Endothelial cell (in vitro differentiated cells): Measurements from ENCODE around the gene FHOD3. TPM values are rescaled to one million over a fixed set of nuclear protein-coding genes. Genes with fewer than 3 reads are reported as not detected.
A peak's percentile ranks its signal among the peaks of the same experiment; 100 is the strongest.

Experiments
- DNase-seq: peaks from one replicate; pipeline ENCODE4 v3.0.0; 2021; ENCODE audit warnings: low spot score
- H3K27ac Mint-ChIP-seq: one replicate; pipeline ENCODE4 v1.8.0; 2021; ENCODE audit warnings: mixed read lengths, inconsistent platforms; ENCODE audit not compliant: unreplicated experiment
- H3K27me3 Mint-ChIP-seq: one replicate; pipeline ENCODE4 v1.8.0; 2021; ENCODE audit warnings: mild to moderate bottlenecking, moderate library complexity, mixed read lengths, inconsistent platforms; ENCODE audit not compliant: unreplicated experiment
- H3K36me3 Mint-ChIP-seq: one replicate; pipeline ENCODE4 v1.8.0; 2021; ENCODE audit warnings: mild to moderate bottlenecking, low read depth, mixed read lengths, inconsistent platforms; ENCODE audit not compliant: unreplicated experiment
- H3K4me1 Mint-ChIP-seq: one replicate; pipeline ENCODE4 v1.8.0; 2021; ENCODE audit warnings: mild to moderate bottlenecking, mixed read lengths, inconsistent platforms; ENCODE audit not compliant: unreplicated experiment
- H3K4me3 Mint-ChIP-seq: one replicate; pipeline ENCODE4 v1.8.0; 2021; ENCODE audit warnings: mild to moderate bottlenecking, mixed read lengths, inconsistent platforms; ENCODE audit not compliant: unreplicated experiment
- H3K9me3 Mint-ChIP-seq: one replicate; pipeline ENCODE4 v1.8.0; 2021; ENCODE audit warnings: mixed read lengths, inconsistent platforms; ENCODE audit not compliant: unreplicated experiment
- total RNA-seq: library from RNA; stranded (reverse); fragmentation: NEBNext Ultra II Directional; extraction: Animal tissue kit (Norgen Biotek cat#: 25700); gene quantifications from one replicate; pipeline ENCODE4 v1.2.1, GENCODE V29; 2021; ENCODE audit not compliant: unreplicated experiment
- TF ChIP-seq, protein P1 (sequence below): fragments of 200-600 bp; sonication (generic); IDR thresholded peaks from one replicate; pipeline ENCODE4 v1.5.0; 2021; ENCODE audit warnings: antibody characterized with exemption; ENCODE audit not compliant: unreplicated experiment

The FHOD3 gene
- total RNA-seq, 1 donor from 2014 or later: 0.67 TPM

DNA sequence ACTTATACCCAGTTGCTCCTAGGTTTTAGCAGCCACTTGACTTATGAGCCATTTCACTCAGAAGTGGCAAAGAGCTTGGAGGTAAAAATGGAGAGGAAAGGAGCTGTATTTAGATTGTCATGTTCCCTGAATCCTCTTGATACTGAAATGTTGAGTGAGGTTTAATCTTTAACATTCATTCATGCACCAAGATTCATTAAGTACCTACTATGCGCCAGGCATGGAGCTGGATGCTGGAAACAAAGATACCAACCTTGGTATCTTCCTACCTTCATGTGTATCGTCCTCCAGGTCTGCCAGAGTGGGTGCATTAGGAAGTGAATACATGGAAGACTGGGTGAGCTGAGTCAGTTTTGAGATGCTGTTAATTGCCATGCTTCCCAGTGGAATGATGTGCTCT, 507.6 kb downstream of the FHOD3 start:
- H3K36me3 Mint-ChIP-seq: peaks cover 53% of the 10 kb centered on the region
- TF ChIP-seq, protein P1, sequence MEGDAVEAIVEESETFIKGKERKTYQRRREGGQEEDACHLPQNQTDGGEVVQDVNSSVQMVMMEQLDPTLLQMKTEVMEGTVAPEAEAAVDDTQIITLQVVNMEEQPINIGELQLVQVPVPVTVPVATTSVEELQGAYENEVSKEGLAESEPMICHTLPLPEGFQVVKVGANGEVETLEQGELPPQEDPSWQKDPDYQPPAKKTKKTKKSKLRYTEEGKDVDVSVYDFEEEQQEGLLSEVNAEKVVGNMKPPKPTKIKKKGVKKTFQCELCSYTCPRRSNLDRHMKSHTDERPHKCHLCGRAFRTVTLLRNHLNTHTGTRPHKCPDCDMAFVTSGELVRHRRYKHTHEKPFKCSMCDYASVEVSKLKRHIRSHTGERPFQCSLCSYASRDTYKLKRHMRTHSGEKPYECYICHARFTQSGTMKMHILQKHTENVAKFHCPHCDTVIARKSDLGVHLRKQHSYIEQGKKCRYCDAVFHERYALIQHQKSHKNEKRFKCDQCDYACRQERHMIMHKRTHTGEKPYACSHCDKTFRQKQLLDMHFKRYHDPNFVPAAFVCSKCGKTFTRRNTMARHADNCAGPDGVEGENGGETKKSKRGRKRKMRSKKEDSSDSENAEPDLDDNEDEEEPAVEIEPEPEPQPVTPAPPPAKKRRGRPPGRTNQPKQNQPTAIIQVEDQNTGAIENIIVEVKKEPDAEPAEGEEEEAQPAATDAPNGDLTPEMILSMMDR: no peak
- no peak overlapping the region for H3K27ac Mint-ChIP-seq
- H3K9me3 Mint-ChIP-seq: no peaks in the 10 kb centered on the region
- no peaks in the 10 kb centered on the region for H3K27me3 Mint-ChIP-seq
- no peak overlapping the region for H3K4me3 Mint-ChIP-seq
- H3K4me1 Mint-ChIP-seq: no peaks in the 10 kb centered on the region
- DNase-seq: no peak

DNA sequence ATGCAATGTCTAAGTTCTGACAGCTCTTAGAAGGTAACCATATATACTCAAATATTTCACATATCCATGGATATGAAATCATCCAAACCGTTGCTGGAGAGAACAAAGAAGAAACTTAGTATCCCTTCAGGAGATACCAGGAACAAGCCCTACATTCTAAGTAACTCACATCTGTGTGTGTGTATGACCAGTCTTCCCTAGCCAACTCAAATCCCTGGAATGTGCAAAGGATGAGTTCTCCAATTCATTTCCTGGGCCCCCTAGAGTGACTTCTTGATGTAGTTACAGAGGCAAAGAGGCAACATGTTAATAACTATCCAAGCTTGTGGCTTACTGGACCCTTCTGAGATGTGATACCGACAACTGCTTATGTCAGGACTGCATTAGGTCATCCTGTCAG, 511.2 kb downstream of the FHOD3 start:
- no peaks in the 10 kb centered on the region for H3K9me3 Mint-ChIP-seq
- peaks cover 41% of the 10 kb centered on the region for H3K36me3 Mint-ChIP-seq
- no peaks in the 10 kb centered on the region for H3K4me1 Mint-ChIP-seq
- H3K27me3 Mint-ChIP-seq: no peaks in the 10 kb centered on the region
- H3K4me3 Mint-ChIP-seq: no peak overlapping the region
- TF ChIP-seq, protein P1: no peak
- no peak overlapping the region for H3K27ac Mint-ChIP-seq
- DNase-seq: no peak

GRCh38 chr18:36809590-36810381, 512.3 kb downstream of the FHOD3 start:
- H3K4me3 Mint-ChIP-seq: no peak overlapping the region
- no peaks in the 10 kb centered on the region for H3K4me1 Mint-ChIP-seq
- peaks cover 37% of the 10 kb centered on the region for H3K36me3 Mint-ChIP-seq
- no peak overlapping the region for H3K27ac Mint-ChIP-seq
- no peaks in the 10 kb centered on the region for H3K27me3 Mint-ChIP-seq
- TF ChIP-seq, protein P1: peak; percentile 82
- no peaks in the 10 kb centered on the region for H3K9me3 Mint-ChIP-seq
- DNase-seq: peak; percentile 14

DNA sequence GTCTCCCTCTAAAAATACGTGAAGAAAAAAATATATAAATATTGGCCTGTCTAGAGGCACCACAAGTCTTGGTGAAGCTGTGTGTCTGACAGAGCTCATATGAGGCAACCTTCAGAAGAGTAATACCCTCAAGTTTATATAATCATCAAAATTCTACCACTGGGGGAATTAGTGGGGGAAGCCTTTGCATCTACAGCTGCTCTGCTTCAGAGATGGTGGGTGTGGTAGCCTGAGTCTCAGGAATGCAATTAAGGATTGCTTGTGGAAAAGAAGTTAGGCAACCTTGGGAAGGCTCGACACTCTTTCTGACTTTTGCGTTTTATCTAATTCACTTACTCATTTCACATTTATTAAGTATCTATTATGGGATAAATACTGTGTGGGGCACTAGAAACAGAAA, 513.9 kb downstream of the FHOD3 start:
- Mint-ChIP-seq H3K4me1 (no peaks in the 10 kb centered on the region), H3K27ac (no peak overlapping the region), H3K9me3 (no peaks in the 10 kb centered on the region), H3K36me3 (peaks cover 24% of the 10 kb centered on the region), H3K4me3 (no peak overlapping the region), H3K27me3 (no peaks in the 10 kb centered on the region)
- DNase-seq: no peak
- TF ChIP-seq, protein P1: no peak

DNA sequence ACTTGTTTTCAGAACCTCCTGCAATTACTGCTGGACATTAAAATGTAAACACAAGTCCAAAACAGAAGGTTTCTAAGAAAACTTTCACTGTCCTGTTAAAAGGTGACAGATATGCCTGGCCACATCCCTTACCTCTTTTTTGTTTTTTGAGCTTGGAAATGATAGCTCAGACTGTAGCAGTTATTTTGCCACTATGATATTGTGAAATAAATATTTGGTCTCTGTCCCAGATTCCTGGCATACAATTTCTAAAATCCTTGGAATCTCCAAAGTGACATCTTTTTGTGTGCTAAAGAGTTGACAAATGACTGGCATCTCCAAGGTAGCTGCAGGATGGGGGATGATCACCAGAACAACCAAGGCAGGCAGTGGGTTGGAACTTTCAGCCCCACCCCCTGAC, 514.4 kb downstream of the FHOD3 start:
- Mint-ChIP-seq H3K9me3 (no peaks in the 10 kb centered on the region), H3K36me3 (peaks cover 23% of the 10 kb centered on the region), H3K27ac (no peak overlapping the region), H3K4me3 (no peak overlapping the region), H3K27me3 (no peaks in the 10 kb centered on the region), H3K4me1 (no peaks in the 10 kb centered on the region)
- DNase-seq: no peak
- TF ChIP-seq, protein P1: no peak
